HL-60/S4 (cell line): ENCODE data around the gene DDAH1.
"Not testable (repeated sequence)": the region's sequence is repeated elsewhere in the genome, so short reads cannot be mapped to it uniquely, and the experiment has no call there.

Experiments
- in situ Hi-C: fragments of 300-500 bp; cut with MboI; formaldehyde crosslinking; loops from 2 replicates; pipeline ENCODE4 v1.14.3; 2022; ENCODE audit warnings: low sequenced_read_pairs

DDAH1 gene

DNA sequence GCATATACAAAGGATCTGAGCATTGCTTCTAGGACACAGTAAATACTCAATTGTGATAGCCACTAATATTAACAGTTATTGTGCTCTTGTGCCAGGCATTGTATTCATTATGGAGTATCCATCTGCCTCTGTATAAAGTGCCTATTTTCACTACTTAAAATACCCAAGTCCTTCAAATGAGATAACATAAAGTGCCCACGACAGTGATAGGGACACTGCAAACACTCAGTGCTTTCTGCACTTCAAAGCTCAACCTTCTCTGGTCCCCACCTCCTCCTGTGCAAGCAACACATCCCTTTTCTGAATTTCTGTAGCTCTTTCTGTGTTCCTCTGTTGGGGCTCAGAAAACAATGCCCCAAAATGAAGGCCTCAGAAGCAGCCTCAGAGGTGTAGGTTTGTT lies 6.6 kb upstream of the DDAH1 start:
- in situ Hi-C loops = no loop called here

- in situ Hi-C loops = not testable (repeated sequence)
Measured at GRCh38 chr1:85470130-85470529, 5.2 kb upstream of the DDAH1 start.

GRCh38 chr1:85467929-85468540 lies 3.1 kb upstream of the DDAH1 start:
- in situ Hi-C loops = no loop called here

DNA sequence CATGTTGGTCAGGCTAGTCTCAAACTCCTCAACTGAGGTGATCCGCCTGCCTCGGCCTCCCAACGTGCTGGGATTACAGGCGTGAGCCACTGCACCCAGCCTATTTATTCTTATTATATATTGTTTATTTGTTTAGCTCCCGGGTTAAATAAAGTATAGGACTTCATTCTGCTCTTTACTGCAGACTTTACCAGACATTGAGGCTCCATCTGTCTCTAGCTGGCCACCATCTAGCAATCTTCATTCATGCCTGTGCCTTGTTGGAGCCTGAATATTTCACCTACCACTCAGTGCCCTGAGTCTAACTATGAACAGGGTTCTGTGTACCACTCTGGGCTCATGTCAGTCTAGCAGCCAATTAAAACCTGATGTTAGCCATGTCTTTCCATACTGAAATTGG lies 2.1 kb upstream of the DDAH1 start:
- in situ Hi-C loops = no loop called here

DNA sequence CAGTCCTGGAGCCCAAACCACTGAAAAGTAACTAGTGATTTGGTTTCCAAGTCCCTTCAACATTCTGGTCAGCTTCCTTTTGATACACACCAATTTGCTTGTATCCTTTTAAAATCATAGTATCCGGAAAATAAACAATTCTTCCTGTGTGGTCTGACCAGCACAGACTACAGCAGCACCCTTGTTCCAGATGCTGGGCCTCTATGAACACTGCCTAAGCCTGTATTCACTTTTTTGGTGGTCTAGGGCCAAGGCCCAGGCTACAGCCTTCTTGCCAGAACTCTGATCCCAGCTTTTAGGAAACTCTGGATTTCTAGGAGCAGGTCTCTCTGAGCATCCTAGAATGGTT lies 801 bp upstream of the DDAH1 start:
- in situ Hi-C loops = no loop called here

DNA sequence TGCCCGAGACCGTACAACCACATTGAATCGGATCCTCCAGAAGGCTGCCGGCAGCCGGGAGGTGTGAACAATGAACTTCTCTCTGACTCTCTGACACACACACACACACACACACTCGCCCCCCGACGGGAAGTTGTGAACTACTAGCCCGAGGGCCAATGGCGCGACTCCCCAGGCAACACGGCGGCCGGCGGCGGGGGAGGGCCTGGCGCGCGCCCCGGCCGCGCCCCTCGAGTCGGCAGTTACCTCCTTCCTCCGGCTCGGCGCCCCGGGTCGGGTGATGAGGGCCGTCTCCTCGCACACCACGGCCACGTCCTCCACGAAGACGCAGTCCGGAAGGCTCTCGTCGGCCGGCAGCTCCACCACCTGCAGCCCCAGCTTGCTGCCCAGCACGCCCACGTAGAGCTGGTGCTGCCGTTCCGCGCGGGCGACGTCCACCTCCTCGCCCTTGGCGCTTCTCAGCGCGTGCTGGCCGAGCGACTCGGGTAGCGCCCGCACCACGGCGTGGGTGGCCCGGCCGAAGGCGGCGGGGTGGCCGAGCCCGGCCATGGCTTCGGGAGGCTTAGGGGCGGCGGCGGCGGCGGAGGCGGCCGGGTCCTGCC lies 361 bp downstream of the DDAH1 start:
- in situ Hi-C loops = no loop called here

- in situ Hi-C loops = no loop called here
Measured at GRCh38 chr1:85463731-85464496, 1.0 kb downstream of the DDAH1 start.

DNA sequence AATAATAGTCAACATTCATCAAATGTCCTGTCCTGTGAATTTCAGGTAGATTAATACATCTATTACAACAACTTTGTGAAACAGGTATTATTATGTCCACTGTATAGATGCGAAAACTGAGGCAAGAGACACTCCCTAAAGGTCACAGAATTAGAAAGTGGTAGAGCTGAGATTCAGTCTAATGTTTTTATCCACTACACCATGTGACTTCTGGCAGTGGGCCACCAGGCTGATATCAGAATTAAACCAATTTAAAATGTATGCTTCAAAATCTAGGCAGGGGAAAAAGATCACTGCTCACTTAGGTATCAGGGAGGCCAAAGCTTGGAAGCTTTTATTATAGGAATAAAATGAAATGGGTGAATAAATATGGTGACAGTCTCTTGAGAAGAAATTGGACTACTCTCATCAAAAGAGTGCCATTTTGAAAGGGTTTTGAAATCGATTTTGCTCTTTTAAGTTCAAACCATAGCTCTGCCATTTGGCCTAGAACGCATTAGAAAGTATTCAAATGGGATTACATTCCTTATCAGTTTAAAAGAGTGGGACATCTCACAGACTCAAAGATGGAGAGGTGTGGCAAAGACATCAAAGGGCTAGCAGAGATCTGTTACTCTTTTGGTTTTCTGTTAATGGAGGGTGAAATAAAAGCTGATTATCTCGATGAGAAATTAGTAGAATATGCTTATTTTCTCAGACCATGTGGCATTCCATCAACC lies 1.9 kb downstream of the DDAH1 start:
- in situ Hi-C loops = no loop called here

DNA sequence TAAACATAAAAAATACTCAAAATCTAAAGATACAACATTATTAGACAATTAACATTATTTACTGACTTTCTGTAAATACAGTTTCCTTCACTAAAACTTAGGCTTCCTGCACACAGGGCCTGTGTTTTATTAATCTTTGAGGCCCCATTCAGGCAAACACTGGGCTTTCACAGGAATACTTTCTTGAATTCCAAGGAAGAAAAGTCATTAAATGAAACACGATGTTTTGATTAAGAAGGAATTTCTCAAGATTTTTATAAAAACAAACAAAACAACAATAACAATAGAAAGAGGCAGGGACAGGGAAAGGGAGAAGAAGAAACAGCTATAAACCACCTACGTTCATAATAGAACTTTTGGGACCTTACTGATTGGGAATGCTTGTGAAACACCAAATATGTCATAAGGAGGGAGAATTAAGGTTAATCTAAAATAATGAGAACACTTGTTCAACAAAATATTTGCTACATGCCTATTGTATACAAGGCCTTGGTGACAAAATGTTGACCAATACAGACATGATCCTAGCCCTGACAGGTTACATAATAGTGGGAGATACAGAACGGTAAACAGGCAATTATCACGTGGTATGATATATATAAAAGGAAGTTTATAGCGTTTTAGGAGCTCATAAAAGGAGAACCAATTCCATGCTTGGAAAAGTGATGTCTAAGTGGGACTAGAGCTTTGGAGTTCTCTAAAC lies 3.6 kb downstream of the DDAH1 start:
- in situ Hi-C loops = no loop called here

GRCh38 chr1:85460555-85461088 lies 4.3 kb downstream of the DDAH1 start:
- in situ Hi-C loops = no loop called here

DNA sequence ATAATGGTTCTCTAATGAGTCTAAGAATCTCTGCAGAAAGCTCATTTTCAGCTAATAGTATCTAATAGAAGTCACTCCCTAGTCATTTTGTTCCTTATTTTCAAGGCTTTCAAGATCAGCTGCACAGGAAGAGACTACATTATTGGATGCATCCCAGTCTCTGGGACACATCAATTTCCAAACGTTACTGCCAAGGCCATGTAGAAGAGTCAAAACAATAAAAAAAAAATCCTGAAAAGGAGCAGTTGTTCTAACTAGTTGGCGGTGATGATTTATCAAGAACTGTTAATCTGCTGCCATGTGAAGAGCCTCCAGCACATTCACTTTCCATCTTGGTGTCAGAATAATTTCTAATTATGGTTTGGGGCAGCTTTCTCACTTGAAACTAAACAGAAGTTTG lies 5.7 kb downstream of the DDAH1 start:
- in situ Hi-C loops = no loop called here

DNA sequence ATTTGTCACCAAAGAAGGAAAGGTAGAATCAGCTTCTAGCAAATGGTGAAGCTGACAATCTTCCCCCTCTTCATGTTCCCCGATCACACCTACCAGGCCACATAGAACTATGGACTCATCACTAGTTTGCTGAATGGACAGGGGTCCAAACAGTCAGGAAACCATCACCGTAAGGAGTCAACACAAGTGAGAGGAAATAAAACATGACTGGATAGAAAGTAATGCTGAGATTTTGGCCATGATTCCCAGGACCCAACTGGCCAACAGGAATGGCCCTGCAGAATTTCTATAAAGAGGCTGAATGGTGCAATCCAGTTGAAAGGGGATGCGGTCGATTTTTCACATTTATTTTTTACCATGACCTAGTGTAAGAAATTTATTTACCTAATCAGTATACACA lies 10.7 kb downstream of the DDAH1 start:
- in situ Hi-C loops = no loop called here

- in situ Hi-C loops = no loop called here
Measured at GRCh38 chr1:85453640-85454194, 11.2 kb downstream of the DDAH1 start.

- in situ Hi-C loops = no loop called here
Measured at GRCh38 chr1:85452948-85453347, 12.0 kb downstream of the DDAH1 start.

DNA sequence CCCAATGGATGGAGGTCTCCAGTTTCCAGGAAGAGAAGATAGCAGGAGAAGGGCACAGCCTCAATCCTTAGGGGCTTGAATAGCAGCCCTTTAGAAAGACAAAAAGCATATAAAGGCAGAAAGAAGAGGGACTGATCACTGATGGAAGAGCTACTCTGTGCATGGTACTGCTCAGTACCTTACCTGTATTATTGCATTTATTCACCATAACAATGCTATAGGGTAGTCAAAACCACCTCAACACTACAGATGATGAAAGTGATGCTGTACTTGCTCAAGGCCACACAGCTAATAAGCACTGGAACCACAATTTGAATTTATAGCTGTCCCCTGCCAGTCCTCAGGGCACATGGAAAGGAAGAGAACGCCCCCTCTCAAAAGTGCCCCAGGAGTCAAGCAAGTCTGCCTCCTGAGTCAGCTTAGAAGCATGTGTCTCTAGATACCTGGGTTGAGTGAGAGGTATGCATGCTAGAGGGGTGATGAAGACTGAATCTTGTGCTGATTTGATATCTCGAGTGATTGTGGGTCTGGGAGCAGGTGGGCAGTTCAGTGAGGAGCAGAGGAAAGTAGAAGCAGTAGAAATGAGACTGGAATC lies 13.6 kb downstream of the DDAH1 start:
- in situ Hi-C loops = no loop called here

DNA sequence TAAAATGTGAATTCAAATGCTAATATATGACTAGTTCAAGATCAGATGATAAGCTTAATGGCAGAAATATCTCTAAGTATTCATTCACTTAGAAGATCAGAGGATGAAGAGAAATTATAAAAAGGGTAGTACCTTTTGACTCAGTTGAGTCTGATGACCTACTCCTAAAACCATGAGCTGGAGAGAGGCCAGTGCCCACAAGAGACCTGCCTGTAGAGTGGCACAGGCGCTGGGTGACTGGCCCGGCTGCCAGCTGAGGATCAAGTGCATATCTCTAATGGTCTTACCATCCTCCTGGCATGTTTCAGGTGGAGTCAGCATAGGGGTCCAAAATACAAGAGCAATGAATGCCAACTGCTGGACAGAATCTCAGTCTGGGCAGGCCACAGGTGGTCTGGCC lies 14.1 kb downstream of the DDAH1 start:
- in situ Hi-C loops = no loop called here

GRCh38 chr1:85449356-85449755 lies 15.6 kb downstream of the DDAH1 start:
- in situ Hi-C loops = no loop called here

- in situ Hi-C loops = no loop called here
Measured at GRCh38 chr1:85448358-85448757, 16.6 kb downstream of the DDAH1 start.

GRCh38 chr1:85447006-85447943 lies 17.7 kb downstream of the DDAH1 start:
- in situ Hi-C loops = no loop called here
